ENCODE data around the gene HSPA9.

Gene HSPA9

GRCh38 chr5:138575194-138576015 is at the start of gene HSPA9:
HSPA9 (minus strand) TSS chr5:138575401; CDS start chr5:138575318, 83 bp downstream.
- DNase-seq: peak; percentile 98

- no peak for DNase-seq
These were observed 47.9 kb upstream of the HSPA9 start for GRCh38 chr5:138623053-138623452.

GRCh38 chr5:138622051-138622450 is 46.9 kb upstream of the HSPA9 start:
- no peak for DNase-seq

- DNase-seq: no peak
These were observed 45.5 kb upstream of the HSPA9 start for GRCh38 chr5:138620663-138621224.

- DNase-seq: no peak
These were observed 41.3 kb upstream of the HSPA9 start for GRCh38 chr5:138616508-138616907.

GRCh38 chr5:138615461-138615860 is 40.3 kb upstream of the HSPA9 start:
- DNase-seq: no peak

- DNase-seq: no peak
These were observed 36.5 kb upstream of the HSPA9 start for GRCh38 chr5:138611678-138612218.

GRCh38 chr5:138610918-138611677 is 35.9 kb upstream of the HSPA9 start:
- no peak for DNase-seq

- no peak for DNase-seq
These were observed 35.3 kb upstream of the HSPA9 start for GRCh38 chr5:138610415-138610917.

- no peak for DNase-seq
These were observed 31.3 kb upstream of the HSPA9 start for GRCh38 chr5:138606378-138607064.

- no peak for DNase-seq
These were observed 30.2 kb upstream of the HSPA9 start for GRCh38 chr5:138605254-138605972.

- DNase-seq: no peak
These were observed 29.1 kb upstream of the HSPA9 start for GRCh38 chr5:138604176-138604785.

- DNase-seq: no peak
These were observed 28.2 kb upstream of the HSPA9 start for GRCh38 chr5:138603249-138603920.

- no peak for DNase-seq
These were observed 27.3 kb upstream of the HSPA9 start for GRCh38 chr5:138602371-138603000.

- no peak for DNase-seq
These were observed 26.2 kb upstream of the HSPA9 start for GRCh38 chr5:138601444-138601843.

GRCh38 chr5:138600446-138600845 is 25.2 kb upstream of the HSPA9 start:
- no peak for DNase-seq

GRCh38 chr5:138597661-138598400 is 22.6 kb upstream of the HSPA9 start:
- DNase-seq: no peak

GRCh38 chr5:138596105-138596881 is 21.1 kb upstream of the HSPA9 start:
- no peak for DNase-seq

Data from NCI-H2029 treated with DMSO at 0.1 percent for 48 hours (cell line).